Left lung (tissue), 10 donors: ENCODE data around the gene APLP1. TPM values are rescaled to one million over a fixed set of nuclear protein-coding genes. Genes with fewer than 3 reads are reported as not detected.
A peak's percentile ranks its signal among the peaks of the same experiment; 100 is the strongest.

Experiments used
- ATAC-seq: fragments of 200-7000 bp; cut with Tn5 transposase; one replicate; pipeline ENCODE4 v1.9.1; 2020; ENCODE audit warnings: moderate library complexity
- DNase-seq, 4 donors: peaks; one replicate each; pipeline ENCODE4 v3.0.0-alpha.2; 2013 to 2020
- H3K27ac ChIP-seq, 2 donors: fragments of 200-600 bp; sonication (generic) in 1 of 2; one replicate each; pipeline versions ENCODE4 v1.5.0 to v1.8.0; 2020 to 2021
- H3K27me3 ChIP-seq, 2 donors: fragments of 200-600 bp; sonication (generic) in 1 of 2; one replicate each; pipeline versions ENCODE4 v1.5.0 to v1.8.0; 2020 to 2021
- H3K36me3 ChIP-seq, 2 donors: fragments of 200-600 bp; sonication (generic) in 1 of 2; one replicate each; pipeline versions ENCODE4 v1.5.0 to v1.8.0; 2020 to 2021
- H3K4me1 ChIP-seq, 2 donors: fragments of 200-600 bp; one replicate each; pipeline ENCODE4 v1.8.0; 2021
- H3K4me3 ChIP-seq, 2 donors: fragments of 200-600 bp; sonication (generic) in 1 of 2; one replicate each; pipeline versions ENCODE4 v1.5.0 to v1.8.0; 2020 to 2021; ENCODE audit warnings: mild to moderate bottlenecking in 1 of 2
- H3K9me3 ChIP-seq, 2 donors: fragments of 200-600 bp; sonication (generic) in 1 of 2; one replicate each; pipeline versions ENCODE4 v1.5.0 to v1.8.0; 2020 to 2021
- CTCF ChIP-seq, 2 donors: fragments of 200-600 bp; sonication (generic) in 1 of 2; IDR thresholded peaks; one replicate each; pipeline versions ENCODE4 v1.5.0 to v1.8.0; 2021; ENCODE audit warnings: antibody characterized with exemption in 2 of 2
- intact Hi-C, 2 donors: fragments of 100-400 bp; cut with DNase I; formaldehyde crosslinking; loops; one replicate each; pipeline versions ENCODE4 v1.11.2 to v1.14.2; 2022
- polyA plus RNA-seq, 6 donors: library from polyadenylated mRNA; unstranded; fragments of 120-200 nt; gene quantifications; one replicate each; pipeline ENCODE4 v1.2.1, GENCODE V29; 2013; ENCODE audit not compliant: insufficient read length in 6 of 6
- total RNA-seq, 2 donors: library from RNA; stranded (reverse); fragmentation: NEBNext Ultra II Directional; extraction: Animal tissue kit (Norgen Biotek cat#: 25700); gene quantifications; one replicate each; pipeline ENCODE4 v1.2.1, GENCODE V29; 2021
- donor health status: DM: no; HTN: yes; CAD: no.
- donor health status: DM: no; HTN: no; CAD: no.

Gene APLP1
- total and polyA plus RNA-seq, 8 donors: 3.0 to 11.0 (median 8.8) TPM

- intact Hi-C loops: no loop called here
- H3K4me3 ChIP-seq: no peak overlapping the region
- DNase-seq: peak in 1 of 4 donors; percentile 53
- H3K27me3 ChIP-seq: peaks cover 22 to 100% of the 10 kb centered on the region in 2 donors
- no peak for ATAC-seq
- no peaks in the 10 kb centered on the region for H3K36me3 ChIP-seq
- H3K27ac ChIP-seq: no peak overlapping the region
- H3K9me3 ChIP-seq: no peaks in the 10 kb centered on the region
- TF ChIP-seq CTCF (IDR thresholded peaks at IDR 0.05): no peak
- peaks cover 0 to 14% of the 10 kb centered on the region in 2 donors for H3K4me1 ChIP-seq
Observed at GRCh38 chr19:35853038-35853756, 15.2 kb upstream of the APLP1 start.

GRCh38 chr19:35856546-35857149 is 11.7 kb upstream of the APLP1 start, which contains the start of gene KIRREL2:
Gene KIRREL2, plus strand, starts transcription at chr19:35856911. Its CDS starts 209 bp downstream, at chr19:35857120.
- Histone ChIP-seq H3K36me3 (no peaks in the 10 kb centered on the region), H3K27ac (no peak within 1 kb of the TSS), H3K4me1 (peaks cover 0 to 24% of the 10 kb centered on the region in 2 donors), H3K9me3 (no peaks in the 10 kb centered on the region), H3K4me3 (peak within 1 kb of the TSS; percentile 27 to 46), H3K27me3 (peaks cover 34 to 100% of the 10 kb centered on the region in 2 donors)
- intact Hi-C loops: no loop called here
- DNase-seq (peak in 2 of 4 donors; percentile 10 to 84), ATAC-seq (peak; percentile 49)
- TF ChIP-seq CTCF (IDR thresholded peaks at IDR 0.05): no peak

DNA sequence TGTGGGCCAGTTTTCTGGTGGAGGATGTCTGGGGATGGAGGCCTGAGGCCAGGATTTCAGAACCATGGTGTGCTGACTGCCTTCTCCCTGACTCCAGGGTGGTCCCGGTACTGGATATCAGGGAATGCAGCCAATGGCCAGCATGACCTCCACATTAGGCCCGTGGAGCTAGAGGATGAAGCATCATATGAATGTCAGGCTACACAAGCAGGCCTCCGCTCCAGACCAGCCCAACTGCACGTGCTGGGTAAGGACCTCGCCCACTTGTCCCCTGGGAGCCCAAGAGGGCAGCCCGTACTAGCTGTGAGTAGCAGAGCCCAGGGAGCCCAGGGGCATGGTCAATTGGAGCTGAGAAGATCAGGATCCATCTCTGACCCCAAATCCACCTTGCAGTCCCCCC is 10.1 kb upstream of the APLP1 start:
- Histone ChIP-seq H3K4me1 (peaks cover 0 to 24% of the 10 kb centered on the region in 2 donors), H3K27ac (no peak overlapping the region), H3K36me3 (no peaks in the 10 kb centered on the region), H3K27me3 (peaks cover 34 to 100% of the 10 kb centered on the region in 2 donors), H3K4me3 (no peak overlapping the region), H3K9me3 (no peaks in the 10 kb centered on the region)
- intact Hi-C loops: no loop called here
- TF ChIP-seq CTCF (IDR thresholded peaks at IDR 0.05): no peak
- DNase-seq: peak in 1 of 4 donors; percentile 36
- no peak for ATAC-seq

DNA sequence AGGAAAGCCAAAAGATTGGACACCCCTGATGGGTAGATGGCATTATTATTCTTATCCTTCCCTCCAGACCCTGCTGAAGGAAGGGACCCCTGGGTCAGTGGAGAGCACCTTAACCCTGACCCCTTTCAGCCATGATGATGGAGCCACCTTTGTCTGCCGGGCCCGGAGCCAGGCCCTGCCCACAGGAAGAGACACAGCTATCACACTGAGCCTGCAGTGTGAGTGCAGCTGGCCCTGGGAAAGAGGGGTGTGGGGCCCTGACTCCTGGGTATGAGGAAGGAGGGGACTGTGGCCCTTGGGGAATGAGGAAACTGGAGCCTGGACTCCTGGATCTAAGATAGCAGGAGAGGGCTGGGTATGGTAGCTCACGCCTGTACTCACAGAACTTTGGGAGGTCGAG is 9.0 kb upstream of the APLP1 start:
- H3K27ac ChIP-seq: no peak overlapping the region
- DNase-seq: peak in 1 of 4 donors; percentile 35
- H3K4me1 ChIP-seq: peaks cover 0 to 24% of the 10 kb centered on the region in 2 donors
- no peak for TF ChIP-seq CTCF (IDR thresholded peaks at IDR 0.05)
- H3K9me3 ChIP-seq: no peaks in the 10 kb centered on the region
- ATAC-seq: no peak
- peaks cover 34 to 100% of the 10 kb centered on the region in 2 donors for H3K27me3 ChIP-seq
- no peak overlapping the region for H3K4me3 ChIP-seq
- no peaks in the 10 kb centered on the region for H3K36me3 ChIP-seq
- intact Hi-C loops: no loop called here

- Histone ChIP-seq H3K4me1 (peaks cover 0 to 24% of the 10 kb centered on the region in 2 donors), H3K27me3 (peaks cover 34 to 100% of the 10 kb centered on the region in 2 donors)
- intact Hi-C loops: no loop called here
Observed at GRCh38 chr19:35860436-35860817, 7.9 kb upstream of the APLP1 start.

More at GRCh38 chr19:35860436-35860817, 7.9 kb upstream of the APLP1 start:
- Histone ChIP-seq H3K36me3 (no peaks in the 10 kb centered on the region), H3K4me3 (no peak overlapping the region), H3K9me3 (no peaks in the 10 kb centered on the region), H3K27ac (no peak overlapping the region)
- TF ChIP-seq CTCF (IDR thresholded peaks at IDR 0.05): no peak
- DNase-seq (peak in 1 of 4 donors; percentile 75), ATAC-seq (no peak)
